22Rv1 (cell line): ENCODE results near the gene CCDC137.

Experiments
- ZFX ChIP-seq: fragments of 450-650 bp; IDR thresholded peaks from 2 replicates; pipeline ENCODE4 v1.6.1; 2017; ENCODE audit warnings: antibody characterized with exemption, borderline replicate concordance
- TF ChIP-seq, protein P1 (sequence below): fragments of 450-650 bp; IDR thresholded peaks from 2 replicates; pipeline ENCODE4 v1.5.1; 2017; ENCODE audit warnings: mild to moderate bottlenecking

DNA sequence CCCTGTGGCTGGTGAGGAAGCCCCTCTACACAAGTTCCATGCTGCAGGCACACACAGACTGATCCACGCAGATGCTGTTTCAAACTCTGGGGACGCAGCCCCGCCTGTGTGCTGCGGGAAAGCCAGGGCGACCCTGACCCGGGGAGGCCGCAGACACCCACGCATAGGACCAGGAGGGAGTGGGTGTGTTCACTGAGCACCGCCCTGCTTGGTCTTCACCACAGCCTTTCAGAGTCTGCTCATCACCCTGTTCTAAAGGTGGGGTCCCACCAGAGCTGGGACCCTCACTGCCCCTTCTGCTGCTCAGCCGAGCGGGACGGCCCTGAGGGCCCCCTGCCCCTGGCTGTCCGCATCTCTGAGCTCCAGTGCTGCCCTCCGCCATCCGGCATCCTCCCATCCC is 22.0 kb upstream of the CCDC137 start:
- TF ChIP-seq, protein P1, sequence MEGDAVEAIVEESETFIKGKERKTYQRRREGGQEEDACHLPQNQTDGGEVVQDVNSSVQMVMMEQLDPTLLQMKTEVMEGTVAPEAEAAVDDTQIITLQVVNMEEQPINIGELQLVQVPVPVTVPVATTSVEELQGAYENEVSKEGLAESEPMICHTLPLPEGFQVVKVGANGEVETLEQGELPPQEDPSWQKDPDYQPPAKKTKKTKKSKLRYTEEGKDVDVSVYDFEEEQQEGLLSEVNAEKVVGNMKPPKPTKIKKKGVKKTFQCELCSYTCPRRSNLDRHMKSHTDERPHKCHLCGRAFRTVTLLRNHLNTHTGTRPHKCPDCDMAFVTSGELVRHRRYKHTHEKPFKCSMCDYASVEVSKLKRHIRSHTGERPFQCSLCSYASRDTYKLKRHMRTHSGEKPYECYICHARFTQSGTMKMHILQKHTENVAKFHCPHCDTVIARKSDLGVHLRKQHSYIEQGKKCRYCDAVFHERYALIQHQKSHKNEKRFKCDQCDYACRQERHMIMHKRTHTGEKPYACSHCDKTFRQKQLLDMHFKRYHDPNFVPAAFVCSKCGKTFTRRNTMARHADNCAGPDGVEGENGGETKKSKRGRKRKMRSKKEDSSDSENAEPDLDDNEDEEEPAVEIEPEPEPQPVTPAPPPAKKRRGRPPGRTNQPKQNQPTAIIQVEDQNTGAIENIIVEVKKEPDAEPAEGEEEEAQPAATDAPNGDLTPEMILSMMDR = no peak
- no peak for TF ChIP-seq ZFX
